Activated CD4-positive, alpha-beta memory T cell treated with anti-CD3 and anti-CD28 coated beads, Interleukin-2, amount 10 ng/mL, durations not matched to agents 7 days and 5 days (primary cell): Measurements from ENCODE around the gene OR5B21. TPM values are rescaled to one million over a fixed set of nuclear protein-coding genes. Genes with fewer than 3 reads are reported as not detected.

Experiments used
- CTCF ChIA-PET: fragments of 350-600 bp; sonication (Branson Sonifier 250); formaldehyde crosslinking; loops from one replicate; lab custom pipeline; 2021; ENCODE audit warnings: antibody characterized with exemption, inconsistent platforms; lab: Charles Lee
- POLR2A ChIA-PET: fragments of 350-600 bp; sonication (Branson Sonifier 250); formaldehyde crosslinking; loops from one replicate; lab custom pipeline; 2021; ENCODE audit warnings: antibody characterized with exemption; lab: Charles Lee
- DNase-seq: peaks from one replicate; pipeline ENCODE4 v3.0.0-alpha.2; 2020
- H3K27ac Mint-ChIP-seq: one replicate; pipeline ENCODE4 v1.8.0; 2021; ENCODE audit warnings: mild to moderate bottlenecking, mixed read lengths
- H3K27me3 Mint-ChIP-seq: one replicate; pipeline ENCODE4 v1.8.0; 2021; ENCODE audit warnings: mixed read lengths
- H3K36me3 Mint-ChIP-seq: one replicate; pipeline ENCODE4 v1.8.0; 2021; ENCODE audit warnings: low read depth, mixed read lengths
- H3K4me1 Mint-ChIP-seq: one replicate; pipeline ENCODE4 v1.8.0; 2021; ENCODE audit warnings: mixed read lengths
- H3K4me3 Mint-ChIP-seq: one replicate; pipeline ENCODE4 v1.8.0; 2021; ENCODE audit warnings: mild to moderate bottlenecking, mixed read lengths
- H3K9me3 Mint-ChIP-seq: one replicate; pipeline ENCODE4 v1.8.0; 2021; ENCODE audit warnings: mixed read lengths
- total RNA-seq, 2 experiments: library from RNA; stranded (reverse); gene quantifications; one replicate each; pipeline ENCODE4 v1.2.3, GENCODE V29; 2021

Gene OR5B21
- total RNA-seq, 2 experiments from 2014 or later, result 0.25 to 0.35 TPM

DNA sequence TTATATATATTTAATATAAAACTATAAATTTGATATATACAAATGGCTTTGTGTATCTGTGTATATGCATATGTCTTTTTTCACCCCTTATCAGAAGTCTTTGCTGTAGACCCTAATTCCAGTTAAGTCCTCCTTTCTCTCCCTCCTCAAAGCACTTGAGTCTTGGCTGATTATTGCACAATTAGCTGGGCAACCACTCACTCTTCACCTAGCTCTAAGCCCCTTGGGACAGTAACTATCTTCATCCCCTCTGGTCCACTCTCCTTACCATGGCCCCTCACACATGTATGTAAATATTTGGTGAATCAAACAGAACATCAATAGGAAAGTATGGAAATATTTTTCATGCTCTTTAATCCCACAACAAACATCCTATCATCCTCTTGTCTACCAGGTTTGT lies 909 bp upstream of the OR5B21 start:
- no peak for DNase-seq
- no peaks in the 10 kb centered on the region for H3K9me3 Mint-ChIP-seq
- H3K27ac Mint-ChIP-seq, result no peak overlapping the region
- CTCF ChIA-PET, result no interaction called here
- H3K4me1 Mint-ChIP-seq, result peaks cover 2% of the 10 kb centered on the region
- H3K4me3 Mint-ChIP-seq, result no peak overlapping the region
- H3K27me3 Mint-ChIP-seq, result no peaks in the 10 kb centered on the region
- H3K36me3 Mint-ChIP-seq, result no peaks in the 10 kb centered on the region
- POLR2A ChIA-PET, result no interaction called here

DNA sequence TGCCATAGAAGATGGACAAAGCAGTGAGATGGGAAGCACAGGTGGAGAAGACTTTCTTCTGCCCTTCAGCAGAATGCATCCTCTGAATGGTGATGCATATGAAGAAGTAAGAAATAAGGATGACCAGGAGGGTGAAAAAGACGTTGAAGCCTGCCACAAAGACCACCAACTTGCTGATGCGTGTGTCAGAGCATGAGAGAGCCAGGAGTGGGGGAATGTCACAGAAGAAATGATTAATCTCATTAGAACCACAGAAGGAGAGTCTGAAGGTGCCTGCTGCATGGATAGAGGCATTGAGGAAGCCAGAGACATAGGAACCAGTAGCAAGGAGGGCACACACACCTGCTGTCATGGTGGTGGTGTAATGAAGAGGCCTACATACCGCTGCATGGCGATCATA lies 550 bp downstream of the OR5B21 start:
- no peak for DNase-seq
- H3K27me3 Mint-ChIP-seq, result no peaks in the 10 kb centered on the region
- H3K4me1 Mint-ChIP-seq, result peaks cover 2% of the 10 kb centered on the region
- H3K4me3 Mint-ChIP-seq, result no peak overlapping the region
- CTCF ChIA-PET, result no interaction called here
- no peak overlapping the region for H3K27ac Mint-ChIP-seq
- POLR2A ChIA-PET, result no interaction called here
- peaks cover 6% of the 10 kb centered on the region for H3K36me3 Mint-ChIP-seq
- H3K9me3 Mint-ChIP-seq, result no peaks in the 10 kb centered on the region

DNA sequence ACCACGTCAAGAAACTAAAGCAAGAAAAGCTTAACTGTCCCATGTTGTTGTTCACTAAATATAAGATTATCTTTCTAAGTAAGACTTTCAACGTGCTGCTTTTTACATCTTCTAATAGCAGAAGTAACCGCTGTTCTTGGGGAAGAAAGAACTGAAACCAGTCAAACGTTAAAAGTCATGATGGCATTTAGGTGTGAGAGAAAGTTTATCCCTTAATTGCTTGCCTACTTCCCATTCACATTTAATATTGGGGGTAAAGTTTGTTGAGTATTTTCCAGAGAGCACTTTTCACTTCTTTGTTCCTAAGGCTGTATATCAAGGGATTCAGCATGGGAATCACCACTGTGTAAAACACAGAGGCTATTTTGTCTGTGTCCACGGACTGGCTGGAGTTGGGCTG lies 970 bp downstream of the OR5B21 start:
- no peak overlapping the region for H3K4me3 Mint-ChIP-seq
- no peaks in the 10 kb centered on the region for H3K27me3 Mint-ChIP-seq
- H3K27ac Mint-ChIP-seq, result no peak overlapping the region
- no peaks in the 10 kb centered on the region for H3K9me3 Mint-ChIP-seq
- H3K4me1 Mint-ChIP-seq, result peaks cover 2% of the 10 kb centered on the region
- ChIA-PET POLR2A (no interaction called here), CTCF (no interaction called here)
- DNase-seq, result no peak
- peaks cover 6% of the 10 kb centered on the region for H3K36me3 Mint-ChIP-seq

DNA sequence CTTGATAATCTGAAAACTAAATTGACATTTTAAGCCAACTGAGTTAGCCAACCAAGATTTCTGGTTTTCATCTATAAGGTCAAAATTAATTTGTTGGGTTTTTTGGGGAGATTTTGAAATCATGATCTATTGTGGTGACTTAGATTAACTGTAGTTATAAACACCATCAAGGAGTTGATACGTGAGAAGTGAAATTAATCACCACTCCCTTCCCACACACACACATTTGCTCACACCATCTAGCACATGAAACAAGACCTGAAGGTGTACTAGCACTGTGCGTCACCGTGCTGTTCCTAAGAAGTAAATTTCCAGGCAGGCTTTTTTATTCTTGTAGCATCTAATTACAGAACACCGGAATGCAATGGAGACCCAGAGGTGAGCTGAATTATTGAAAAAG lies 2.1 kb downstream of the OR5B21 start:
- POLR2A ChIA-PET, result no interaction called here
- no peak for DNase-seq
- Mint-ChIP-seq H3K36me3 (peaks cover 6% of the 10 kb centered on the region), H3K4me1 (peaks cover 2% of the 10 kb centered on the region), H3K4me3 (no peak overlapping the region), H3K27me3 (no peaks in the 10 kb centered on the region), H3K9me3 (no peaks in the 10 kb centered on the region), H3K27ac (no peak overlapping the region)
- CTCF ChIA-PET, result interaction anchor here (1.1 kb wide), 1 partner anchor 18 kb away, joined by 4 read pairs; no protein-coding TSS in a partner anchor

GRCh38 chr11:58504232-58504631 lies 3.7 kb downstream of the OR5B21 start:
- no peak overlapping the region for H3K27ac Mint-ChIP-seq
- no peaks in the 10 kb centered on the region for H3K9me3 Mint-ChIP-seq
- ChIA-PET POLR2A (interaction anchor here (1.2 kb wide), 1 partner anchor 9 kb away, joined by 4 read pairs; no protein-coding TSS in a partner anchor), CTCF (interaction anchor here (1.2 kb wide), 1 partner anchor 20 kb away, joined by 4 read pairs; no protein-coding TSS in a partner anchor)
- H3K27me3 Mint-ChIP-seq, result no peaks in the 10 kb centered on the region
- H3K4me1 Mint-ChIP-seq, result peaks cover 2% of the 10 kb centered on the region
- no peak overlapping the region for H3K4me3 Mint-ChIP-seq
- DNase-seq, result no peak
- H3K36me3 Mint-ChIP-seq, result peaks cover 6% of the 10 kb centered on the region

DNA sequence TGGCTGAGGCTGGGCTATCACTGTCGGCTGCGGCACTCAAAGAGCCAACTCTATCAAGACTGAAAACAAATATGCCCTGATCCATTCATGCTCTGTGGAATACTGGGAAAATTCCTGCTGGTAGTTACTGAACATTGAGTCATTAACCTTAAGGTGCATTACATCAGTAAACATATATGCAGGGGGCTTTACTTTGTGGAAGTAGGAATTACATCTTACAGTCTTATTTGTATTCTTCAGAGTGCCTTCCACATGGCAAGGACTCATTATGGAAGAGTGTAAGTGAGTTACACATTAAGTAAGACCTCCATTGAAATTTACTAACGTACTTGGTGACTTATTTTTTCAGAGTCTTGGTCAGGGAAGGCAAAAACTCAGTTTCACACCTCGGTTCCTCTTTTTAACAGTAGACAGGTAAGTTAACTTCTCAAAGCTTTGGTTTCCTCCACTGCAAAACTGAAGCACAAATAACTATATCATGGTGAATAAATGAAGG lies 4.5 kb downstream of the OR5B21 start:
- H3K27ac Mint-ChIP-seq, result no peak overlapping the region
- CTCF ChIA-PET, result no interaction called here
- POLR2A ChIA-PET, result no interaction called here
- H3K9me3 Mint-ChIP-seq, result no peaks in the 10 kb centered on the region
- H3K27me3 Mint-ChIP-seq, result no peaks in the 10 kb centered on the region
- no peak for DNase-seq
- H3K4me1 Mint-ChIP-seq, result peaks cover 9% of the 10 kb centered on the region
- peaks cover 6% of the 10 kb centered on the region for H3K36me3 Mint-ChIP-seq
- no peak overlapping the region for H3K4me3 Mint-ChIP-seq

- CTCF ChIA-PET, result interaction anchor here (1.3 kb wide), 1 partner anchor 22 kb away, joined by 5 read pairs; no protein-coding TSS in a partner anchor
- Mint-ChIP-seq H3K4me3 (no peak overlapping the region), H3K27ac (no peak overlapping the region), H3K4me1 (peaks cover 13% of the 10 kb centered on the region), H3K27me3 (no peaks in the 10 kb centered on the region), H3K9me3 (no peaks in the 10 kb centered on the region), H3K36me3 (peaks cover 6% of the 10 kb centered on the region)
- DNase-seq, result no peak
- POLR2A ChIA-PET, result no interaction called here
Measured at GRCh38 chr11:58502004-58502403, 5.9 kb downstream of the OR5B21 start.

GRCh38 chr11:58498464-58498863 lies 9.4 kb downstream of the OR5B21 start:
- POLR2A ChIA-PET, result no interaction called here
- Mint-ChIP-seq H3K27ac (no peak overlapping the region), H3K4me1 (peaks cover 10% of the 10 kb centered on the region), H3K9me3 (no peaks in the 10 kb centered on the region), H3K36me3 (peaks cover 9% of the 10 kb centered on the region), H3K27me3 (no peaks in the 10 kb centered on the region), H3K4me3 (no peak overlapping the region)
- no peak for DNase-seq
- CTCF ChIA-PET, result interaction anchor here (0.6 kb wide), 1 partner anchor 402 kb away, joined by 3 read pairs; no protein-coding TSS in a partner anchor

GRCh38 chr11:58497951-58498350 lies 10.0 kb downstream of the OR5B21 start:
- ChIA-PET CTCF (interaction anchor here (0.6 kb wide), 1 partner anchor 402 kb away, joined by 3 read pairs; no protein-coding TSS in a partner anchor), POLR2A (no interaction called here)
- no peak overlapping the region for H3K4me3 Mint-ChIP-seq
- H3K9me3 Mint-ChIP-seq, result no peaks in the 10 kb centered on the region
- H3K27me3 Mint-ChIP-seq, result no peaks in the 10 kb centered on the region
- no peak overlapping the region for H3K27ac Mint-ChIP-seq
- peaks cover 4% of the 10 kb centered on the region for H3K36me3 Mint-ChIP-seq
- DNase-seq, result no peak
- peaks cover 10% of the 10 kb centered on the region for H3K4me1 Mint-ChIP-seq

- H3K27me3 Mint-ChIP-seq, result no peaks in the 10 kb centered on the region
- no peak for DNase-seq
- no peaks in the 10 kb centered on the region for H3K9me3 Mint-ChIP-seq
- H3K36me3 Mint-ChIP-seq, result peaks cover 3% of the 10 kb centered on the region
- H3K4me3 Mint-ChIP-seq, result no peak overlapping the region
- POLR2A ChIA-PET, result interaction anchor here (1.4 kb wide), 1 partner anchor 9 kb away, joined by 4 read pairs; no protein-coding TSS in a partner anchor
- H3K4me1 Mint-ChIP-seq, result peaks cover 10% of the 10 kb centered on the region
- no peak overlapping the region for H3K27ac Mint-ChIP-seq
- CTCF ChIA-PET, result no interaction called here
Measured at GRCh38 chr11:58495906-58496305, 12.0 kb downstream of the OR5B21 start.

DNA sequence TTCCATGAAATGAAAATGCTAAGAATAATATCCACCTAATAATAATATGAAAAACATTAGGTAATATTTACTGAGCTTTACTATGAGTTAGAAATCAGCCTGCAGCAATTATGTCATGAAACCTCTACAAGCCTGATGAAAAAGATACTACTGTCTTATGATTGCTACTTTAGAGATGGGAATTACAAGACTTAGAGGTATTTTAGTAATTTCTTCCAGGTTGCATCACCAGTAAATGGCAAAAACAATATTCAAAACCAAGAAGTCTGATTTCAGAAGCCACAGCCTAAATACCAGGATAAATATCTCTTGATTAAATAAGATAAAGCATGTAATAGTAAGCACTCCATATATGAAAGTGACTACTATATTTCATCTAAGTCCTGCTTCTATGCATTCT lies 13.8 kb downstream of the OR5B21 start:
- H3K4me3 Mint-ChIP-seq, result no peak overlapping the region
- H3K27me3 Mint-ChIP-seq, result no peaks in the 10 kb centered on the region
- H3K36me3 Mint-ChIP-seq, result peaks cover 3% of the 10 kb centered on the region
- H3K4me1 Mint-ChIP-seq, result peaks cover 10% of the 10 kb centered on the region
- no peaks in the 10 kb centered on the region for H3K9me3 Mint-ChIP-seq
- ChIA-PET CTCF (no interaction called here), POLR2A (no interaction called here)
- no peak overlapping the region for H3K27ac Mint-ChIP-seq
- DNase-seq, result no peak

DNA sequence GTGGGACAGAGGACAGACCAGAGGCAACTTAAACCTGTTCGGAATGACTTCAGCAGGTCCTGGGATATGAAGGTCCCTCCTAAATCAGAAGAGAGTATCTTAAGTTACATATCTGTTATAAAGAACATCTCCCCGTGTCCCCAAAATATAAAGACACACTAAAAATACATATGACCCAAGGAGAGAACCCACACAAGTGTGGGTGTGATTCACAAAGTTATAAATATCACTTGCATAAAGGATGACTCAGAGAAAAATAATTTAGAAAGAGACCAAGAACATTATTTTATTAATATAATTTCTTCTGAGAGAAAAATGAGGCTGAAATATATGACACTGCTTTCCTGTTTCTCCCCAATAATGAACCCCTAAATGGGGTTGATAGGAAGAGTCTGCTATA lies 14.2 kb downstream of the OR5B21 start:
- no peak for DNase-seq
- POLR2A ChIA-PET, result no interaction called here
- Mint-ChIP-seq H3K27me3 (no peaks in the 10 kb centered on the region), H3K4me1 (peaks cover 6% of the 10 kb centered on the region), H3K27ac (no peak overlapping the region), H3K4me3 (no peak overlapping the region), H3K9me3 (no peaks in the 10 kb centered on the region), H3K36me3 (peaks cover 3% of the 10 kb centered on the region)
- CTCF ChIA-PET, result no interaction called here

DNA sequence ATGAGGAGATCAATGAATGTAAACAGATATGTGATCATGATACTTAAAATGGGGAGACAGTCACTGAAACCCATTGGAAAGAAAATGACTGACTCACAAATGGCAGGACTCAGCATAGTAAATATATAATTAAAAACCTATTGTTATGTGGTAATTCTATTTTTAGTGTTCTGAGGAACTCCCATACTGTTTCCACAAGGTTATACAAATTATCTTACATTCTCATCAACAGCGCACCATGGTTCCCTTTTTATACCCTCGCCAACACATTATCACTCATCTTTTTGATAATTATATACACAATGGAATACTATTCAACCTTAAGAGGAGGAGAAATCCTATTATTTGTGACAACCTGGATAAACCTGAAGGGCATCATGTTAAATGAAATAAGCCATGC lies 17.1 kb downstream of the OR5B21 start:
- ChIA-PET CTCF (no interaction called here), POLR2A (no interaction called here)
- Mint-ChIP-seq H3K36me3 (peaks cover 3% of the 10 kb centered on the region), H3K4me1 (no peaks in the 10 kb centered on the region), H3K27me3 (no peaks in the 10 kb centered on the region), H3K27ac (no peak overlapping the region), H3K9me3 (no peaks in the 10 kb centered on the region), H3K4me3 (no peak overlapping the region)
- no peak for DNase-seq

- Mint-ChIP-seq H3K9me3 (no peaks in the 10 kb centered on the region), H3K27ac (no peak overlapping the region), H3K27me3 (peaks cover 3% of the 10 kb centered on the region), H3K4me3 (no peak overlapping the region), H3K36me3 (no peaks in the 10 kb centered on the region), H3K4me1 (no peaks in the 10 kb centered on the region)
- no peak for DNase-seq
- POLR2A ChIA-PET, result no interaction called here
- CTCF ChIA-PET, result no interaction called here
Measured at GRCh38 chr11:58487170-58487569, 20.7 kb downstream of the OR5B21 start.
